Parathyroid adenoma (tissue), 2 donors: ENCODE data around the gene C20orf144.

Experiments used
- H2AFZ ChIP-seq: fragments of 300-600 bp; sonication (generic); one replicate; pipeline ENCODE4 v1.7.0; 2017; ENCODE audit warnings: antibody characterized with exemption, mild to moderate bottlenecking
- H3K27ac ChIP-seq: fragments of 300-600 bp; sonication (generic); one replicate; pipeline ENCODE4 v1.7.0; 2017
- H3K27me3 ChIP-seq: fragments of 300-600 bp; sonication (generic); one replicate; pipeline ENCODE4 v1.7.0; 2017; ENCODE audit warnings: low read length; ENCODE audit not compliant: control insufficient read depth, insufficient read depth
- H3K36me3 ChIP-seq: fragments of 300-600 bp; sonication (generic); one replicate; pipeline ENCODE4 v1.7.0; 2017; ENCODE audit warnings: low read length; ENCODE audit not compliant: control insufficient read depth, insufficient read depth
- H3K4me1 ChIP-seq: fragments of 300-600 bp; sonication (generic); one replicate; pipeline ENCODE4 v1.7.0; 2017; ENCODE audit warnings: control low read depth
- H3K4me2 ChIP-seq: fragments of 300-600 bp; sonication (generic); one replicate; pipeline ENCODE4 v1.7.0; 2017; ENCODE audit warnings: low read length
- H3K4me3 ChIP-seq: fragments of 300-600 bp; sonication (generic); one replicate; pipeline ENCODE4 v1.7.0; 2017; ENCODE audit warnings: low read depth, low read length
- H3K79me2 ChIP-seq: fragments of 300-600 bp; sonication (generic); one replicate; pipeline ENCODE4 v1.7.0; 2017; ENCODE audit warnings: control low read depth
- H3K9ac ChIP-seq: fragments of 300-600 bp; sonication (generic); one replicate; pipeline ENCODE4 v1.7.0; 2017; ENCODE audit warnings: mild to moderate bottlenecking
- H3K9me3 ChIP-seq: fragments of 300-600 bp; sonication (generic); one replicate; pipeline ENCODE4 v1.7.0; 2017; ENCODE audit warnings: low read length; ENCODE audit not compliant: control insufficient read depth
- CTCF ChIP-seq: fragments of 300-600 bp; sonication (generic); IDR thresholded peaks from one replicate; pipeline ENCODE4 v1.7.0; 2017; ENCODE audit warnings: antibody characterized with exemption, mild to moderate bottlenecking
- donor health status: primary hyperparathyroidism.

C20orf144 gene

DNA sequence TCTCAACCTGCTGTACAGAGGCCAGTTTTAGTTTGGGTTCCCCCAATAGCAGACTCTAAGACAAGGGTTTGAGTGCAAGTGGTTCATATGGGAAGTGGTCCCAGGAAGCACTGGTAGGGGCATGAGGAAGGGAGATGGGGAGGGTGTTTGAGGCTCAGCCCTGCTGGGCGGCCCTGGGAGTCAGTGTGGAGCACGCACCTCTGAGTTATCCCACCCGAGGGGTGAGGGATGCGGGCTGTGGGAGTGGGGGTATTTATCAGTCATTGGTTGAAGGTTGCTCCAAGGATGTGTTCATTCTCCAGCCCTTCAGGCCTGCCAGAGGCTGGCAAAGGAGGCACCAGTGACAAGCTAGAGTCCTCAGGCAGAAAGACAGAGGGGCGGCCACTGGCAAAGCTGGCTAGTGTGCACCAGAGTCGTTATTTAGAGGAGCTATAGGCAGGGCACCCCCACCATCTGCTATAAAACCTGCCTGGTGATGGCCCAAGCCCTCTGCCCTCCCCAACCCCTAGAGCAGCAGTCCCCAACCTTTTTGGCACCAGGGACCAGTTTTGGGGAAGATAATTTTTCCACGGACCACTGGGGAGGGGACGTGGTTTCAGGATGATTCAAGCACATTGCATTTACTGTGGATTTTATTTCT, 41.5 kb downstream of the C20orf144 start:
- no peak overlapping the region for H3K9ac ChIP-seq
- H3K9me3 ChIP-seq = no peaks in the 10 kb centered on the region
- TF ChIP-seq CTCF = no peak
- no peak overlapping the region for H3K4me2 ChIP-seq
- H2AFZ ChIP-seq = no peak overlapping the region
- H3K4me3 ChIP-seq = no peak overlapping the region
- no peaks in the 10 kb centered on the region for H3K79me2 ChIP-seq
- H3K4me1 ChIP-seq = peaks cover 3% of the 10 kb centered on the region
- no peaks in the 10 kb centered on the region for H3K36me3 ChIP-seq
- no peak overlapping the region for H3K27ac ChIP-seq
- no peaks in the 10 kb centered on the region for H3K27me3 ChIP-seq

DNA sequence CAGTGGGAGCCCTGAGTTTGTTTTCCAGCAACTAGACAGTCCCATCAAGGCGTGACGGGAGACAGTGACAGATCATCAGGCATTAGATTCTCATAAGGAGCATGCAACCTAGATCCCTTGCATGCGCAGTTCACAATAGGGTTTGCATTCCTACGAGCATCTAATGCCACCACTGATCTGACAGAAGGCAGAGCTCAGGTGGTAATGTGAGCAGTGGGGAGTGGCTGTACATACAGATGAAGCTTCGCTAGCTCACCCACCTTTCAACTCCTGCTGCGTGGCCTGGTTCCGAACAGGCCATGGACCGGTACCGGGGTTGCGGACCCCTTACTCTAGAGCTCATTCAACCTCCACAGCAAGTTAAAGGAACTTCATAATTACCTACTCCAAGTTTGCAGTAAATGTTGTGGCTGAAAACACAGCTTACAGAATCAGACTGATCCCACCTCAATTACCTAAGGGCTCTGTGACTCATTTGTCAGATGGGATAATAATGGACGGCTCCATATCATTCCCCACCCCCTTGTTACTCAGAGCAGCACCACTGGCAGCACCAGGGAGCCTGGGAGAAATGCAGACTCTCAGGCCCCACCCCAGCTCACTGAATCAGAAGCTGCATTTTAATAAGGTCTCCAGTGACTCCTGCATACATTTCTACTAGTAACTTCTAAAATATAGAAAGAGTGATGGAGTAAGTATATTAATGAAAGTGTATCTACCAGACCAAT, 42.2 kb downstream of the C20orf144 start:
- Histone ChIP-seq H3K4me2 (no peak overlapping the region), H3K4me1 (peaks cover 3% of the 10 kb centered on the region), H3K27ac (no peak overlapping the region), H3K9me3 (no peaks in the 10 kb centered on the region), H3K27me3 (no peaks in the 10 kb centered on the region), H3K36me3 (no peaks in the 10 kb centered on the region), H2AFZ (no peak overlapping the region), H3K4me3 (no peak overlapping the region), H3K79me2 (no peaks in the 10 kb centered on the region), H3K9ac (no peak overlapping the region)
- no peak for TF ChIP-seq CTCF

DNA sequence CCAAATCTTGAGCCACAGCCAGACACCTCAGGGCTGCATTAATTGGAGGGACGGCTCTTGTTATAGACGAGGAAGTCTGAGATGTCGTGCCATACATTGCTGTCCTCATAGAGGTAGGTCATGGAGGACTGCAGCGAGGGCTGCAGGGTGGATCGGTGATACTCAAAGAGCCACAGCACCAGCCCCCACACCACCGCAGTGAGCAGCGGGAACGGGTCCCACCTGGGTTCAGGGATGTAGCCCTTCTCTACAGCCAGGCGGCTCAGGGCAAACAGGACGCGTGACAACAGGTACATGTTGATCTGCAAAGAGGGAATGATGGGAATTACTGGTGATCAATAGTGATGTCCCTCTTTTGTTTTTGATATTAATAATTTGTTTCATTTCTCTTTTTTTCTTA, 45.5 kb downstream of the C20orf144 start:
- Histone ChIP-seq H3K27me3 (no peaks in the 10 kb centered on the region), H3K27ac (no peak overlapping the region), H3K9ac (no peak overlapping the region), H3K4me1 (peaks cover 3% of the 10 kb centered on the region), H2AFZ (no peak overlapping the region), H3K4me2 (no peak overlapping the region), H3K4me3 (no peak overlapping the region), H3K79me2 (no peaks in the 10 kb centered on the region), H3K36me3 (no peaks in the 10 kb centered on the region), H3K9me3 (no peaks in the 10 kb centered on the region)
- TF ChIP-seq CTCF = no peak

GRCh38 chr20:33709398-33709797, 47.3 kb downstream of the C20orf144 start:
- H3K4me3 ChIP-seq = no peak overlapping the region
- no peaks in the 10 kb centered on the region for H3K9me3 ChIP-seq
- no peaks in the 10 kb centered on the region for H3K36me3 ChIP-seq
- H3K4me1 ChIP-seq = no peaks in the 10 kb centered on the region
- no peak overlapping the region for H3K4me2 ChIP-seq
- no peaks in the 10 kb centered on the region for H3K27me3 ChIP-seq
- TF ChIP-seq CTCF = no peak
- H2AFZ ChIP-seq = no peak overlapping the region
- H3K9ac ChIP-seq = no peak overlapping the region
- no peak overlapping the region for H3K27ac ChIP-seq
- no peaks in the 10 kb centered on the region for H3K79me2 ChIP-seq
